GM19099 (cell line): ENCODE data around the gene NCAN.

Experiments
- POLR2A ChIP-seq: IDR thresholded peaks from 3 replicates; pipeline ENCODE4 v1.6.1; 2011; ENCODE audit warnings: low read depth; ENCODE audit not compliant: insufficient read length; ENCODE audit errors: extremely low read depth

Gene NCAN

GRCh38 chr19:19259741-19260140 is 48.0 kb downstream of the NCAN start:
- TF ChIP-seq POLR2A: no peak

GRCh38 chr19:19260417-19261214 is 48.9 kb downstream of the NCAN start:
- no peak for TF ChIP-seq POLR2A

- no peak for TF ChIP-seq POLR2A
Observed at GRCh38 chr19:19261350-19262189, 49.8 kb downstream of the NCAN start.

- no peak for TF ChIP-seq POLR2A
Observed at GRCh38 chr19:19262190-19263057, 50.7 kb downstream of the NCAN start.

- TF ChIP-seq POLR2A: no peak
Observed at GRCh38 chr19:19263886-19264487, 52.2 kb downstream of the NCAN start.

- no peak for TF ChIP-seq POLR2A
Observed at GRCh38 chr19:19267305-19267704, 55.5 kb downstream of the NCAN start.

GRCh38 chr19:19268453-19269385 is 57.0 kb downstream of the NCAN start:
- no peak for TF ChIP-seq POLR2A

GRCh38 chr19:19269952-19270694 is 58.4 kb downstream of the NCAN start:
- TF ChIP-seq POLR2A: no peak

GRCh38 chr19:19270749-19271571 is 59.2 kb downstream of the NCAN start:
- TF ChIP-seq POLR2A: no peak

GRCh38 chr19:19271828-19272599 is 60.3 kb downstream of the NCAN start:
- TF ChIP-seq POLR2A: no peak

GRCh38 chr19:19274146-19274545 is 62.4 kb downstream of the NCAN start:
- TF ChIP-seq POLR2A: no peak
